GM06990 (cell line): ENCODE results near the gene HMX1.

ENCODE experiments used
- DNase-seq: peaks from one replicate; pipeline ENCODE4 v3.0.0-alpha.2; 2011; ENCODE audit not compliant: insufficient read length; ENCODE audit errors: extremely low read depth
- H3K27me3 ChIP-seq: replicated peaks from 2 replicates; pipeline ENCODE4 v1.6.0; 2011; ENCODE audit warnings: low read length; ENCODE audit not compliant: control insufficient read depth, insufficient read depth
- H3K36me3 ChIP-seq: 2 replicates; pipeline ENCODE4 v1.5.1; 2011; ENCODE audit warnings: low read length; ENCODE audit not compliant: control insufficient read depth, insufficient read depth
- H3K4me3 ChIP-seq: replicated peaks from 2 replicates; pipeline ENCODE4 v1.5.1; 2011; ENCODE audit warnings: low read depth, mild to moderate bottlenecking, control low read depth, low read length
- CTCF ChIP-seq: IDR thresholded peaks from 2 replicates; pipeline ENCODE4 v1.5.1; 2011; ENCODE audit warnings: low read length, control low read depth, mild to moderate bottlenecking, inconsistent platforms; ENCODE audit not compliant: insufficient read depth, poor library complexity, severe bottlenecking

The HMX1 gene

GRCh38 chr4:8906991-8907595 lies 35.5 kb upstream of the HMX1 start:
- H3K27me3 ChIP-seq, result no peaks in the 10 kb centered on the region; the same call in 1 of the 2 replicates
- DNase-seq, result no peak
- no peak for TF ChIP-seq CTCF

DNA sequence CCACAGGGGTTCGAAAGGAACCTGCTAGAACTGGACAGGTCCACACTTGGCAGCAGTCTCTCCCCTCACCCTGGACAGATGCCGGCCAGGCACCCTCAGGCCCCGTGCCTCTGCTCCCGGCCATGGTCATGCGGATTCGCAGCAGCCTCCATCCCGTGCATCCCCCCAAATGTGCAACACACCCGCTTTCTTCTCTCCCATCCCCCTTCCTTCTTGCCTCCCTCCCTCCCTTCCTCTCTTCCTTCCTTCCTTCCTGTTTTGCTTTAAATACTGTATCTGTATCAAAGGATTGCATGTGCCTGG lies 35.0 kb upstream of the HMX1 start:
- no peaks in the 10 kb centered on the region; the same call in 1 of the 2 replicates for H3K27me3 ChIP-seq
- TF ChIP-seq CTCF, result no peak
- no peak for DNase-seq

More at GRCh38 chr4:8906991-8907595, 35.5 kb upstream of the HMX1 start:
- no peak overlapping the region for H3K4me3 ChIP-seq
- H3K36me3 ChIP-seq, result no peaks in the 10 kb centered on the region

DNA sequence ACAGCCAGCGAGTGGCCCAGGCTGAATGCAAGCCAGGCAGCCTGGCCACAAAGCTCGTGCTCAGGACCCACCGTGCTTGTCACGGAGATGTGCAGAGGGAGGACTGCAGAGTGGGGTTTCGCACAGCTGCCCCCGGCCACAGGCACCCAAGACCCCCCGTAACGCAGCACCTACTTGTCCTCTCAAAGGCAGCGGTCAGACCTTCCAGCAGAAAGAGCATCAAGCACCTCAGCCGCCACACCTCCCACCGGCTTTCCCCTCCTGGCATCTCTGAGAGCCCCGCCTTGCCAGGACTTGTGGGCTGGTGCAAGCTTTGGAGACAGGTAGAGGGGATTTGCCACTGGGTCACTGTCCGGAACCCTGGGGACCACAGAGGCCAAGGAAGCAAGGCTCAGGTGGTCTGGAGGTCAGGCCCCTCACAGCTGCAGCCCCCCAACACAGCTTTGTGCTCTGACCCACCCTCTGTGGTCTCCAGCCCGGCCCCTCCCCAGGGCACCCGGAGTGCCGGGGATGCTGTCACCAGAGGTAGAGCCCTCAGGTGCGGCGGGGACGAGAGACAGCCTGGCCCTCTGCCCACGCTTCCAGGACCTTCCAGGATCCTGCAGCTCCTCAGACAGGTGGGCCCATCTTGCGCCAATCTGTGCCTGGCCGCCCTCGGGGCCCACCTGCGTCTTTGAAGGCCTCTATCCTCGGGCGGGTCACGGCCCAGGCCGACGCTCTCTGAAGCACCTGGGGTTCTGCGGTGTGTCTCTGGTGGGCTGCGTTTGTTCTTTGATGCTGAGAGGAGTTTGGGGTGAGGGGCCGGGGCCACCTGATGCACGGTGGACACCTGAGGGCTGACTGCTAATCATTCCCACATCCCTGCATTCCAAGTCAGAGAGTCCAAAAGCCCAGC lies 34.4 kb upstream of the HMX1 start:
- H3K36me3 ChIP-seq, result no peaks in the 10 kb centered on the region
- no peaks in the 10 kb centered on the region; the same call in 1 of the 2 replicates for H3K27me3 ChIP-seq
- H3K4me3 ChIP-seq, result no peak overlapping the region
- no peak for TF ChIP-seq CTCF
- no peak for DNase-seq

More for the DNA sequence above, 35.0 kb upstream of the HMX1 start:
- Histone ChIP-seq H3K4me3 (no peak overlapping the region), H3K36me3 (no peaks in the 10 kb centered on the region)

DNA sequence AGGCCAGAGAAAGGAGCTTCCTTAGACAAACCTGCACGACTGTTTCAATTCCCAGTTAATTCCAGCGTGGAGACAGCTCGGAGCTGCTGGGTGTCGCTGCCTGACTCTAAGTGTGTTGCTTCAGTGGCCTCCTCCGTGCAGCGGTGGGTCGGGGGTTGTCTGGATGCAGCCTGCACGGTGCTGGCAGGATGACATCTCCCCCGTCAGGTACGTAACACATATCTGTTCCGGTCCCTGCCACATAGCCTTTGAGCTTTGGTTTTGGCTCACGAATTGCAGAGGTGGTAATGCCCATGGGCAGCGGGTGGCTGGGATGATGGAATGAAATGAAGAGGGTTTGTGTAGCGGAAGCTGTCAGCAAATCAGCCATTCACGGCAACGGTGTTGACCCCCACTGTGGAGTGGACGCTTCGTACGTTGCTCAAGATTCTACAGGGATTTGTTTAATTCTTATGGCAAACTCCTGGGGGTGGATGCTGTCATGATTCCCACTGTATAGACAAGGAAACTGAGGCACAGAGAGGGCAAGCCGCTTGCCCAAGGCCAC lies 33.7 kb upstream of the HMX1 start:
- no peaks in the 10 kb centered on the region for H3K36me3 ChIP-seq
- TF ChIP-seq CTCF, result no peak
- no peak overlapping the region for H3K4me3 ChIP-seq
- DNase-seq, result no peak
- no peaks in the 10 kb centered on the region; the same call in 1 of the 2 replicates for H3K27me3 ChIP-seq

GRCh38 chr4:8904666-8905065 lies 33.0 kb upstream of the HMX1 start:
- no peak for DNase-seq
- Histone ChIP-seq H3K4me3 (no peak overlapping the region), H3K36me3 (no peaks in the 10 kb centered on the region), H3K27me3 (no peaks in the 10 kb centered on the region; the same call in 1 of the 2 replicates)
- TF ChIP-seq CTCF, result no peak
